ENCODE measurements around the gene PLEKHA7.
"Not testable (repeated sequence)": the region's sequence is repeated elsewhere in the genome, so short reads cannot be mapped to it uniquely, and the experiment has no call there.

Gene PLEKHA7

GRCh38 chr11:16902182-16902581 lies 112.0 kb downstream of the PLEKHA7 start:
- FAIRE-seq, result no peak

- no peak for FAIRE-seq
Observed at GRCh38 chr11:16900491-16900890, 113.7 kb downstream of the PLEKHA7 start.

GRCh38 chr11:16899708-16900303 lies 114.4 kb downstream of the PLEKHA7 start:
- no peak for FAIRE-seq

DNA sequence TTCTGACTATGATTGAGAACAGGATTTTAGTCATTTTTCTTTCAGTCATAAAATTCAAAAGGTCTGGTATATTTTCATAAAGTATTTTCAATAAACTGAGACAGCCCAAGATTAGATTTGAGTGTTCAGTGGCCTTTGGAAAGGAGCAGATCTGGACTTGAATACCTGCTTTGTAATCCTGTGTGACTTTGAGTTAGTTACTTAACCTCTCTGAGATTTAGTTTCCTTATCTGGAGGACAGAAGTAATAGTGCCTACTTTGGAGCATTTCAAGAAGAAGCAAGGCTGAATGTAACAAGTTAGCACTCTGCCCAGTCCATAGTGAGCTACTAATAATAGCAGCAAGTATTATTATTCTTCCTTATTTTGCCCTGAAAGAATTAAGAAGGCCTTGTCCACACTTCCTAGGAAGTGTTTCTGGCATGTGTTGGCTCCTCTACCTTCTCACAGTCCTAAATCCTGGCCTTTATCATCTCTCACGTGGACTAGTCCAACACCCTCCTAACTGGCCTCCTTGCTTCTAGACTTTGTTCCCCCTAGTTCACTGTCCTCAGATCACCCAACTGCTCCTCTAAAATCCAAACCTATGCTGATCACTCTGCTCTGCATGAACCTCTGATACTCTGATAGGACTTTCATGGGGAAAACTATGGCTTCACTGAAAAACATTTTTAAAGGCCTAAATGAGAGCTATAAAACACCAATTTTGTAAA lies 115.8 kb downstream of the PLEKHA7 start:
- no peak for FAIRE-seq

GRCh38 chr11:16897470-16898061 lies 116.6 kb downstream of the PLEKHA7 start:
- no peak for FAIRE-seq

DNA sequence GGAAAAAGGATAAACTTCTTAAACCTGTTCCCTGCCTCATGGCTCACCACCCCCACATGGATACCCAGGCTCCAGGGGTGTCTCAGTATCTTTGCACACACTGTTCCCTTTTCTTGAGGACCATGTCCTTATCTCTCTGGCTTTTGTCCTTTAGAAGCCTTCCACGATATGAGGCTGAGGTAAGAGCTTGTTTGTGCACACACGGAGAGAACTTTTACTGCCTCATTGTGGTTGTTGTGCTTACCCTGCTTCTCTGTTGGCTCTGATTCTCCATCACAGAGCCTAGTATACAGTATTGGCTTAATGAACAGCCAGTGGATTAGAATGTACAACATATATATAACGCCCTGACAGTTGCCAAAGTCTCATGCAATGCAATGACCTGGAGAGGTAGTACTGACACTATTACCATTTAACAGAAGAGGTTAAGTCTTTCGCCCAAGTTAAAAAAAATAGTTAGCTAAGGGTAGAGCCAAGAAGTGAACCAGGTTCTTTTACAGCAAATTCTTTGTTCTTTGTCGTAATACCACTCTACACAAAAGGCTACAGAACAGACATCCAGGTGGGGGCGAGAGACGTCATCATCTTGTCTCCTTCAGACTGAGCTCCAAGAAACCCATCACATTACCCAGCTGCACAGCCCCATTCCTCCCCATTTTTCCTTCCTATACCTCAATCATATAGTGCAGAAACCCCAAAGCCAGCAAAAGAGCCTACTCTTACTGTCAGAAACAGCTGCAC lies 117.3 kb downstream of the PLEKHA7 start:
- FAIRE-seq, result no peak

- no peak for FAIRE-seq
Observed at GRCh38 chr11:16895306-16895705, 118.9 kb downstream of the PLEKHA7 start.

DNA sequence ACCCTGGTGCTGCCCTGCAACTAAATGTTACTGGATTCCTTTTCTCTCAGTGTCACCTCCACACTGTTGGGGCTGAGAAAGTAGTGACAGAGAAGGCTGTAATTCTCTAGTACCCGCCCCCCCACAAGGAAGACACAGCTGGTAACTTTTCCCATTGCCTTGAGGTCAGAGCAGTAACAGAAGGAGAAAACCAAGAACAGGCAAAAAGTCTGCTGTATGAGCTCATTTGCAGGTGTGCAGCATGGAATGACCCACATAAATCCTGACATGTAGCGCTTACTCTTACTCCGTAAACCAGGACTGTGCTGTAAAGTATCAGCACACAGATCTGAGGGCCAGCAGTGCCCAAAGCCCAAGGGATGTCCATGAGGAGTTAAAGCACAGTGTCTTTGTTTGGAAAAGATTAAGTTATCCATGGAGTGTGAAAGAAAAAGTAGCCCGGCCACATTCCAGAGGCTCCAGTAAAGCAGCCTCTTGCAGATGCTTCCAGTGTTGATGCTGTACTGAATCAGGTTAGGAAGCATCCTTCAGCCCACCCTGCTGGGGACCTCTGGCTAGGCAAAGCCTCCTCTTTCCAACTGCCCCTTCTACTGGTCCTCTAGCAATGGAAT lies 120.7 kb downstream of the PLEKHA7 start:
- no peak for FAIRE-seq

DNA sequence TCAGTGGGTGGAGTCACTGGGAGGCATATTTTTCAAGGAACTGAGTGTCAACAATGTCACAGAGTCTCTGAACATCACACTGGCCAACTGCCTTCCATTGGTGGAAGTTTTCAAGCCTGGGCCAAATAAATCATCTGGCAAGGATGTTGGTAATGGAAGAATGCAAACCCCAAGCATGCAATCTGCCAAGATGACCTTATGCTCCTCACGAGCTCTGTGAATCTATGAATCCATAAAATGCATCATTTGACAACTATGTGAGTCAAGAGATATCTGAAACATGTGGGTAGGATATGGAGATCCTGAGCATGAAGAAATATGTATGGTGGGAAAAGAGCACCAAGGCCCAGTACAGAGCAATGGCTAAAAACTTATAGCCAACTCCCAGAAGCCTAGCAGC lies 122.2 kb downstream of the PLEKHA7 start:
- FAIRE-seq, result no peak

DNA sequence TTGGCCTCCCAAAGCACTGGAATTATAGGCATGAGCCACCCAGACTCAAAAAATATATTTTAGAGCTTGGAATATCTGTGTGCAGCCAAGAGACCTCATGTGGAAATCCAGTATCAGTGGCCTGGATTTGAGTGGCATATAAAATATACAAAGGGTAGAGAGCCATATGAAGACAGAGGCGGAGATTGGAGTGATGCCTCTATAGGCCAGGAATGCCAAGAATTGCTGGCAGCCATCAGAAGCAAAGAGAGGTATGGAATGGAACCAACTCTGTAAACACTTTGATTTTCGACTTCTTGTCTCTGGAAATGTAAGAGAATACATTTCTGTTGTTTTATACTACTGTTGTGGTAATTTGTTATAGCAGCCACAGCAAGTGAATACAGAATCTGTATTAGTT lies 123.0 kb downstream of the PLEKHA7 start:
- FAIRE-seq, result no peak

DNA sequence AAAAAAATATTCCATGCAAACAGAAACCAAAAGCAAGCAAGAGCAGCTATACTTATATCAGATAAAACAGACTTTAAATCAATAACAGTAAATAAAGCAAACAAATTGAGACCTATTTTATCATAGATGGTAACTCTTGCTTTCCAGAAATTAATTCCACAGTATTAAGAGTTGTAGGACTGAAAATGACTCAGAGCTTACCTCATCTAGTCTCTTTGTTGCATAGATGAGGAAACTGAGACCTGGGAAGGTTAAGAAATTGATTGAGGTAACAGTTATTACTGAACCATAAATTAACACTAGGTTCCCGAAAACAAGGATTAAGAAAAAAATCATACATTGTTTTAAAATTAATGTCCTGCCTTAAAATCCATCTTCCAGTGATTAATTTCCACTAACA lies 123.8 kb downstream of the PLEKHA7 start:
- no peak for FAIRE-seq

DNA sequence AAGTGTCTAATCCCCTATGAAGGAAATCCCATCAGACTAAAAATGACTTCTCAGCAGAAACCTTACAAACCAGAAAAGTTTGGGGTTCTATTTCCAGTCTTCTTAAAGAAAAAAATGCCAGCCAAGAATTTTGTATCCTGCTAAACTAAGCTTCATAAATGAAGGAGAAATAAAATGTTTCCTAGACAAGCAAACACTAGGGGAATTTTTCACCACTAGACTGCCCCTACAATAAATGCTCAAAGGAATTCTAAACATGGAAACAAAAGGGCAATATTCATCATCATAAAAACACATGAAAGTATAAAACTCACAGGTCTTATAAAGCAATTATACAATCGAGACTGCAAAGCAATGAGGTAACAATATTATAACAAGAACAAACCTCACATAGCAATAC lies 124.3 kb downstream of the PLEKHA7 start:
- FAIRE-seq, result no peak

DNA sequence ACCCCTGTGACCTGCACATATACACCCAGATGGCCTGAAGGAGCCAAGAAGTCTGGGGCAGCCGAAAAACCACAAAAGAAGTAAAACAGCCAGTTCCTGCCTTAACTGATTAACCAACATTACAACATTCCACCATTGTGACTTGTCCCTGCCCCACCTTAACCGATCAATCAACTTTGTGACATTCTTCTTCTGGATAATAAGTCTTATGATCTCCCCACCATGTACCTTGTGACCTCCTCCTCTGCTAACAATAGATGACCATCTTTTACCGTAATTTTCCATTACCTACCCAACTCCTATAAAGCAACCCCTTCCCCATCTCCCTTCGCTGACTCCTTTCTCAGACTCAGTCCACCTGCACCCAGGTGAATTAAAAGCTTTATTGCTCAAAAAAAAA lies 125.2 kb downstream of the PLEKHA7 start:
- not testable (repeated sequence) for FAIRE-seq

DNA sequence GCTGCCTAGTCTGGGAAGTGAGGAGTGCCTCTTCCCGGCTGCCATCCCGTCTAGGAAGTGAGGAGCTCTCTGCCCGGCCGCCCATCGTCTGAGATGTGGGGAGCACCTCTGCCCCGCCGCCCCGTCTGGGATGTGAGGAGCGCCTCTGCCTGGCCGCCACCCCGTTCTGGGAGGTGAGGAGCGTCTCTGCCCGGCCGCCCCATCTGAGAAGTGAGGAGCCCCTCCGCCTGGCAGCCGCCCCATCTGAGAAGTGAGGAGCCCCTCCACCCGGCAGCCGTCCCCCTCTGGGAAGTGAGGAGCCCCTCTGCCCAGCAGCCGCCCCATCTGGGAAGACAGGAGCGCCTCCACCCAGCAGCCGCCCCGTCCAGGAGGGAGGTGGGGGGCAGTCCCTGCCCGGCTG lies 126.3 kb downstream of the PLEKHA7 start:
- FAIRE-seq, result not testable (repeated sequence)

GRCh38 chr11:16883174-16883573 lies 131.0 kb downstream of the PLEKHA7 start:
- no peak for FAIRE-seq

DNA sequence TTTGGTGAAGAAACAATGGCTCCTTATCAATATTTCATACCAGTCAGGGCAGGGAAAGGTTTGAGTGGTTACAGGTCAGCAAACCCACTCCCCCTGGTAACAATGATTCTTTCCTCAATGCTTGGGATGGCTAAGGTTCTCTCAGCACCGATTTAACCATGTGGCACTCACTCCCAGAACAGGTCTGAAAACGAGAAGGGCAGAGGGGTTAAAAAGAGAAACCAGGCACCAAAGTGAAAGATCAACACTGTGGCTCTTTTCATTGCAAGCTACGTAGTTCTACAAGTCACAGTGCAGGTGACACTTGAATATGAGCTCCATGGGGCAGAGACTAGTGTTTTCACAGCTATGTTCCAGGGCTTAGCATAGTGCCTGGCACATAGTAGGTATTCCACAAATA lies 132.4 kb downstream of the PLEKHA7 start:
- no peak for FAIRE-seq

GRCh38 chr11:16881074-16881709 lies 133.0 kb downstream of the PLEKHA7 start:
- no peak for FAIRE-seq

GRCh38 chr11:16880184-16880801 lies 133.9 kb downstream of the PLEKHA7 start:
- FAIRE-seq, result no peak

DNA sequence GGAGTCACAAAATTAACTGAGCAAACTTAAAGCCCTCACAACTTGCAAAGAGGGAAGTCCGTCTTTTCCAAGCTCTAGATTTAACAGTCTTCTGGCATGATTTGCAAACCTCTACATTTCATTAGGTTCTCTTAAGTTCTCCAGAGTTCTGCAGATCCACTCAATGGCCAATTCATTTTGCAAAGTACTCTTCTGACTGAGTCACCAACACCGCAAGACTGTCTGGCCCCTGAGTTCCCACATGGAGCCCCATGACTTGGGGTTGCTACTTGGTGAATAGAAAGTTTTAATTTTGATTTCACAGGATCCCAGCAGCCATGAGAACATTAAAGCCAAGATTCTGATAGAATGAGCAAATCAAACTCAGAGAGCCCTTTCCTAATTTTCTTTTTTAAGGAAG lies 134.5 kb downstream of the PLEKHA7 start:
- FAIRE-seq, result no peak

DNA sequence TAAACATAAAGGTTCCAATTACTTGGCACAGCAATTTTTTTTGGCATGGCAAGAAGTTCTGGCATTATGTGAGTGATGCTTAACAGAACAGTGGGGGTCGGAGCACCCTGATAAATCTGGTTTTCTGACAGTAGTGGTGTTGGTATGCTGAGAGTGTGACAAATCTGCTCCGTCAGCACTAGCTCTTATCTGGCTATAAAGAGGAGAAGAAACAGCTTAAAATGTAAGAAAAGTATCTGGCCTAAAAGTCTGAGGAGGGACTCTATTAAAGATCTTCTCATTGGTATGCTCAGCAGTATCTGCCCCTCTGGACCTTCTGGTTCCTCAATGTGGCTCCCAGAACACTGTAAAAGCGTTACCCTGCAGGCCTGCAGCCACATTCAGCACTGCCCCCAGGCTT lies 137.4 kb downstream of the PLEKHA7 start:
- no peak for FAIRE-seq

DNA sequence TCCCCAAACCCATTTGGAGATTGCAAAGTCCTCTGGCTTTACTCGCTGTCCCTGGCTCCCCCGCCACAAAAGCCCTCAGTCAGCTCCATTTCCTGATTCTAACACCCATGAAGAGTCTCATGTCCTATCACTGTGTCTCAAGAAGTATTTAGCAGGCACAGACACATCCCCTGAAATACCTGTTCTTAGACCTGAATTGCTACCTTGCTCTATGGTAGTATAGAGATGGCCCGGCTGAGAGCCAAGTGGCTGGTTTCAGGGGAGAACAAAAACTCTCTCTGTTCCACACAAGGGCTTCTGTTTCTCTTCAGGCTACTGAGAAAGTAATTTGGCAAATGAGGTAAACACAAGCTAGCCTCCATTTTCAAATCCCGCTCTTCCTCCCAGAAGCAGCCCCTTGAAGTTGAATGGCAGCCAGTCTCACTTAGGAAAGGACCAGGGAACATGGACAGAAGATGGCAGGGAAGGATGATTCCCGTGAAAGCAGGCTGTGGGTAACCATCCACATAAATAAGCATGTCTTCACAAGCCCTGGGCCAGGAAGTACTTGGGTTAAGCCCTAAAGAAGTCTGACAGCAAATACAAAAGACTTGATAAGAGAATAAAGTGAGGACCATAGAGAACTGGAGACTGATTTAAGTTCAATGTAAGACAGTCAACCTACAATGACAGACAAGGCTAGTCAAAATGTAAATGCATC lies 138.0 kb downstream of the PLEKHA7 start:
- no peak for FAIRE-seq

Measured in TTC549 (cell line).